ENCODE measurements around the gene MYO1E. TPM values are rescaled to one million over a fixed set of nuclear protein-coding genes. Genes with fewer than 3 reads are reported as not detected.

MYO1E gene
- total and polyA plus RNA-seq, 2 of the 8 experiments (the other 6 are each of a cell fraction or from before 2014, with no cell fraction given), result 19.6 to 142 TPM

DNA sequence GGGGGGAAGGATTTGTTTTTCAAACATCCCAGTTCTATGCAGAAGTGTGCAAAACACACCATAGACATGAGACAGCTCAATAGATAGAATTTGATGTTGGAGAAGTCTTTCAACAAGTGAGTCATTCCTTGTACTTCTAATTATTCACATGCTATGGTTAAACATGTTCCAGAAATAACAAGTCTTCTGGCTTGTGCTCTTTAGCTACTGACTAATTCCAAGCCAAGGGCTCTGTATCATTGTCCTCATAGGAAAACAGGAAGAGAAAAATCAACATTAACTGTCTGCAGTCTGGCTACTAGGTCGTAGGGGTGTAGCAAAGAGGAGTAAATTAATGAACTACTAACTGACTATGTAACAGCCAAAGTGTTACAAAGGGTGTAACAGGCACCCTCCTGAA lies 140.2 kb downstream of the MYO1E start:
- Histone ChIP-seq H3K18ac (ENCODE audit: extremely low read depth, low read length) (no peak overlapping the region), H3K27ac (ENCODE audit: low read depth, low read length) (no peak overlapping the region), H3K36me3 (ENCODE audit: control insufficient read depth in 2 of 4, insufficient read depth in 4 of 4, low read length in 3 of 4) (peaks cover 0 to 7% (median 2%) of the 10 kb centered on the region in 4 experiments; a peak in 2 of 8 replicates), H3K4me1 (replicated peaks in 1 of 4; ENCODE audit: control insufficient read depth in 3 of 4, insufficient read depth in 4 of 4, low read length in 3 of 4) (peaks cover 0 to 3% (median 0%) of the 10 kb centered on the region in 4 experiments; a peak in 3 of 7 replicates), H2BK120ac (replicated peaks; ENCODE audit: low read depth, low read length) (no peak overlapping the region), H2AK5ac (ENCODE audit: low read depth, low read length) (no peak overlapping the region), H3K23ac (ENCODE audit: insufficient read length) (no peak overlapping the region), H2BK5ac (ENCODE audit: low read depth, low read length) (no peak overlapping the region), H3K4me2 (ENCODE audit: insufficient read depth in 1 of 2, low read depth in 2 of 2, low read length in 2 of 2) (no peak overlapping the region), H3K56ac (replicated peaks; ENCODE audit: insufficient read length, low read depth, low read length) (no peak overlapping the region), H4K91ac (replicated peaks; ENCODE audit: insufficient read length, low read length) (no peak overlapping the region), H3K9ac (replicated peaks in 1 of 4; ENCODE audit: extremely low read depth in 1 of 4, low read depth in 3 of 4, low read length in 3 of 4) (no peak overlapping the region), H3K9me3 (ENCODE audit: insufficient read depth in 2 of 2, low read depth in 1 of 2, low read length in 1 of 2) (no peaks in the 10 kb centered on the region), H3K23me2 (ENCODE audit: low read depth, low read length) (peaks cover 2% of the 10 kb centered on the region; the same call in 1 of the 2 replicates), H3K14ac (ENCODE audit: insufficient read length) (no peak overlapping the region), H3K4ac (replicated peaks; ENCODE audit: insufficient read length, low read depth, low read length) (no peak overlapping the region), H3K79me2 (ENCODE audit: control insufficient read depth in 1 of 2, insufficient read depth in 2 of 2, low read length in 2 of 2) (no peaks in the 10 kb centered on the region; a peak in 1 of 4 replicates), H3K27me3 (replicated peaks in 1 of 4; ENCODE audit: control insufficient read depth in 3 of 4, extremely low read depth in 1 of 4, insufficient read depth in 3 of 4, low read length in 3 of 4) (no peaks in the 10 kb centered on the region), H3K4me3 (ENCODE audit: extremely low read depth in 1 of 4, insufficient read depth in 2 of 4, low read depth in 3 of 4, low read length in 4 of 4) (no peak overlapping the region), H4K20me1 (replicated peaks in 1 of 2; ENCODE audit: control insufficient read depth in 1 of 2, insufficient read depth in 2 of 2, low read length in 2 of 2) (peaks cover 0 to 2% of the 10 kb centered on the region in 2 experiments), H4K5ac (ENCODE audit: insufficient read length, low read depth, low read length) (no peak overlapping the region), H2BK12ac (ENCODE audit: low read depth, low read length) (no peak overlapping the region), H2AFZ (ENCODE audit: low read length) (no peak overlapping the region), H3K79me1 (ENCODE audit: low read depth, low read length) (no peaks in the 10 kb centered on the region; the same call in 1 of the 2 replicates), H2BK15ac (ENCODE audit: low read length) (no peak overlapping the region), H4K8ac (ENCODE audit: extremely low read depth, insufficient read depth, low read length) (no peak overlapping the region), H2BK20ac (ENCODE audit: low read length) (no peak overlapping the region)
- DNase-seq (ENCODE audit: low read depth in 1 of 2, low spot score in 2 of 2), result no peak
- no peak for FAIRE-seq
- ChIA-PET CTCF (ENCODE audit: partially characterized antibody) (interaction anchor here (0.6 to 3.6 kb wide), 3 partner anchors 13 to 261 kb away, joined by 5 to 27 read pairs (median 6); no protein-coding TSS in a partner anchor), POLR2A (ENCODE audit: partially characterized antibody) (no interaction called here)
- 76% methylated on average over 1 of the region's 1 CpG; no CpG with 5 or more reads in 1 of the 2 experiments for WGBS, 2 experiments (ENCODE audit: extremely low coverage in 1 of 2, insufficient coverage in 1 of 2, insufficient read length in 1 of 2, insufficient replicate concordance in 2 of 2, low coverage in 1 of 2, low lambda C conversion rate in 2 of 2, missing lambda C conversion rate in 1 of 2)
- TF ChIP-seq CBX5 (IDR thresholded peaks at IDR 0.05; ENCODE audit: low read depth, low read length), result no peak
